Transverse colon (tissue), 4 donors: Measurements from ENCODE around the gene BNIP5.

Experiments used
- CTCF ChIP-seq, 5 experiments: fragments of 200-600 bp in 3 of 5; fragments of 450-650 bp in 2 of 5; sonication (generic) in 3 of 5; IDR thresholded peaks; 1 replicate in 2 of 5; 2 replicates in 3 of 5; pipeline ENCODE4 v1.5.1; 2016 to 2017; ENCODE audit warnings: antibody characterized with exemption in 5 of 5, inconsistent platforms in 3 of 5, mild to moderate bottlenecking in 2 of 5, moderate library complexity in 1 of 5
- EP300 ChIP-seq: sonication (generic); formaldehyde crosslinking; IDR thresholded peaks from one replicate; pipeline ENCODE4 v1.6.1; 2017; ENCODE audit warnings: antibody characterized with exemption, low read depth
- POLR2A ChIP-seq: fragments of 450-650 bp; IDR thresholded peaks from one replicate; pipeline ENCODE4 v1.6.1; 2016; ENCODE audit warnings: antibody characterized with exemption, mild to moderate bottlenecking, moderate library complexity
- POLR2AphosphoS5 ChIP-seq, 3 donors: sonication (generic); formaldehyde crosslinking; IDR thresholded peaks; one replicate each; pipeline ENCODE4 v1.6.1; 2016; ENCODE audit warnings: antibody characterized with exemption in 3 of 3

- TF ChIP-seq CTCF (IDR thresholded peaks at IDR 0.05): no peak
- TF ChIP-seq EP300: no peak
- TF ChIP-seq POLR2A: no peak
- no peak for TF ChIP-seq POLR2AphosphoS5 (IDR thresholded peaks at IDR 0.05)
Observed at GRCh38 chr6:36333171-36333895, 3.4 kb downstream of the BNIP5 start.
